ENCODE measurements around the gene TMEM134.
"Not testable (repeated sequence)": the region's sequence is repeated elsewhere in the genome, so short reads cannot be mapped to it uniquely, and the experiment has no call there.

TMEM134 gene

GRCh38 chr11:67483831-67484665 lies 15.0 kb upstream of the TMEM134 start:
- Histone ChIP-seq H3K4me3 (peak overlapping the region; percentile 56 to 70), H3K36me3 (peaks cover 11 to 27% (median 20%) of the 10 kb centered on the region in 3 donors), H3K4me1 (peaks cover 0 to 31% (median 18%) of the 10 kb centered on the region in 4 donors), H3K27ac (peak overlapping the region; percentile 83 to 91), H3K27me3 (no peaks in the 10 kb centered on the region), H3K9me3 (no peaks in the 10 kb centered on the region)
- no peak for DNase-seq
- no peak for TF ChIP-seq CTCF (IDR thresholded peaks at IDR 0.05)
- intact Hi-C loops (cut with DNase I; ENCODE audit: low total_unique reads) = no loop called here

GRCh38 chr11:67482827-67483798 lies 14.1 kb upstream of the TMEM134 start, which contains the start of gene AIP:
Gene AIP (plus strand): TSS chr11:67483026. CDS start chr11:67483159, 133 bp downstream.
- Histone ChIP-seq H3K27me3 (no peaks in the 10 kb centered on the region), H3K27ac (peak within 1 kb of the TSS; percentile 83 to 91), H3K36me3 (peaks cover 10 to 20% (median 14%) of the 10 kb centered on the region in 3 donors), H3K4me3 (peak within 1 kb of the TSS; percentile 56 to 70), H3K4me1 (peaks cover 0 to 31% (median 18%) of the 10 kb centered on the region in 4 donors), H3K9me3 (no peaks in the 10 kb centered on the region)
- peak in 1 of 2 experiments; percentile 45 for TF ChIP-seq CTCF (IDR thresholded peaks at IDR 0.05)
- peak; percentile 97 to 99 for DNase-seq
- intact Hi-C loops (cut with DNase I; ENCODE audit: low total_unique reads) = no loop called here

GRCh38 chr11:67482275-67482826 lies 13.3 kb upstream of the TMEM134 start:
- H3K4me3 ChIP-seq = peak overlapping the region; percentile 56 to 70
- DNase-seq = peak in 1 of 2 donors; percentile 62

GRCh38 chr11:67477344-67478050 lies 8.4 kb upstream of the TMEM134 start:
- H3K27ac ChIP-seq; H3K36me3 ChIP-seq; H3K27me3 ChIP-seq; H3K4me1 ChIP-seq; H3K4me3 ChIP-seq; DNase-seq; H3K9me3 ChIP-seq; intact Hi-C loops (cut with DNase I; ENCODE audit: low total_unique reads): not testable (repeated sequence)

More at GRCh38 chr11:67482275-67482826, 13.3 kb upstream of the TMEM134 start:
- H3K4me1 ChIP-seq = peaks cover 0 to 31% (median 18%) of the 10 kb centered on the region in 4 donors
- H3K27ac ChIP-seq = peak overlapping the region; percentile 83 to 91
- H3K36me3 ChIP-seq = peaks cover 5 to 12% (median 6%) of the 10 kb centered on the region in 3 donors
- TF ChIP-seq CTCF (IDR thresholded peaks at IDR 0.05) = no peak
- intact Hi-C loops (cut with DNase I; ENCODE audit: low total_unique reads) = no loop called here
- H3K9me3 ChIP-seq = no peaks in the 10 kb centered on the region
- H3K27me3 ChIP-seq = no peaks in the 10 kb centered on the region

- H3K27ac ChIP-seq; DNase-seq; H3K4me3 ChIP-seq; H3K36me3 ChIP-seq; H3K27me3 ChIP-seq; H3K9me3 ChIP-seq; intact Hi-C loops (cut with DNase I; ENCODE audit: low total_unique reads); H3K4me1 ChIP-seq: not testable (repeated sequence)
These were observed 7.6 kb upstream of the TMEM134 start for GRCh38 chr11:67476692-67477091.

- intact Hi-C loops (cut with DNase I; ENCODE audit: low total_unique reads) = no loop called here
- Histone ChIP-seq H3K4me1 (peaks cover 0 to 17% (median 10%) of the 10 kb centered on the region in 4 donors), H3K27ac (no peak overlapping the region), H3K4me3 (no peak overlapping the region), H3K36me3 (no peaks in the 10 kb centered on the region), H3K27me3 (no peaks in the 10 kb centered on the region), H3K9me3 (no peaks in the 10 kb centered on the region)
- TF ChIP-seq CTCF (IDR thresholded peaks at IDR 0.05) = no peak
- no peak for DNase-seq
These were observed 3.8 kb upstream of the TMEM134 start for GRCh38 chr11:67472882-67473281.

All from tibial artery (tissue), 4 donors.